Measurements from ENCODE around the gene CYSTM1.

- no peak for TF ChIP-seq CTCF (IDR thresholded peaks at IDR 0.05; ENCODE audit: low read length)
- TF ChIP-seq EZH2 (IDR thresholded peaks at IDR 0.05; ENCODE audit: borderline replicate concordance, low read length), result no peak
Measured at GRCh38 chr5:140185409-140185808, 10.4 kb downstream of the CYSTM1 start.

Measured in OCI-LY1 (cell line).